Sciatic nerve (tissue), 2 donors: ENCODE measurements around the gene ISG20. TPM values are rescaled to one million over a fixed set of nuclear protein-coding genes. Genes with fewer than 3 reads are reported as not detected.

ENCODE experiments used
- ATAC-seq: fragments of 200-7000 bp; cut with Tn5 transposase; one replicate; pipeline ENCODE4 v1.9.1; 2020; ENCODE audit warnings: mild to moderate bottlenecking, moderate library complexity
- DNase-seq: peaks from one replicate; pipeline ENCODE4 v3.0.0-alpha.2; 2020; ENCODE audit warnings: low spot score
- intact Hi-C: fragments of 100-400 bp; cut with DNase I; formaldehyde crosslinking; loops from one replicate; pipeline ENCODE4 v1.14.2; 2022
- total RNA-seq: library from RNA; stranded (reverse); fragmentation: NEBNext Ultra II Directional; extraction: Animal tissue kit (Norgen Biotek cat#: 25700); gene quantifications from one replicate; pipeline ENCODE4 v1.2.1, GENCODE V29; 2021
- donor health status: DM: no; HTN: no; CAD: no.
- donor health status: DM: no; HTN: no; CAD: no.

The ISG20 gene
- total RNA-seq, 1 donor from 2014 or later: 20.2 TPM

DNA sequence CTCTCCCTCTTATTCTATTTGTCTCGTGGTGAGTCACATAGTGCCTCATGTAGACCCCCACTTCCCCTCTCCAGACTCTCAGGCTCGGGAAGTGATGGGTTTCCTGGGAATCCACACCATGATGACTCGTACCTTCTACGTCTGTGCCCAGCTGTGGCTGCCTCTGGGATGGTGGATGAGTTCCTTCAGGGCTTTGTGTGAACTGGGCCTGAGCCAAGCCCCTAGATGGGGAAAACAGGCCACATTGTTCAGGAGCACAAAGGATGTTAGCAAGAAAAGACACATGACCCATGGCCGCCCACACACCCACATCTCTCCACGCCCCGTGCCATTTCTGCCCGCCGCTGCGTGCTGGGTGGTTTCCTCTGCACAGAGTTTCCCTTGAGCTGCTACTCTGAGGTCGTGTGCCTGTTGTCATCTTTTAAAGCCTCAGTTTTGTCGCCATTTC, 10.5 kb downstream of the ISG20 start:
- ATAC-seq (peak; percentile 87), DNase-seq (peak; percentile 85)
- intact Hi-C loops: no loop called here

DNA sequence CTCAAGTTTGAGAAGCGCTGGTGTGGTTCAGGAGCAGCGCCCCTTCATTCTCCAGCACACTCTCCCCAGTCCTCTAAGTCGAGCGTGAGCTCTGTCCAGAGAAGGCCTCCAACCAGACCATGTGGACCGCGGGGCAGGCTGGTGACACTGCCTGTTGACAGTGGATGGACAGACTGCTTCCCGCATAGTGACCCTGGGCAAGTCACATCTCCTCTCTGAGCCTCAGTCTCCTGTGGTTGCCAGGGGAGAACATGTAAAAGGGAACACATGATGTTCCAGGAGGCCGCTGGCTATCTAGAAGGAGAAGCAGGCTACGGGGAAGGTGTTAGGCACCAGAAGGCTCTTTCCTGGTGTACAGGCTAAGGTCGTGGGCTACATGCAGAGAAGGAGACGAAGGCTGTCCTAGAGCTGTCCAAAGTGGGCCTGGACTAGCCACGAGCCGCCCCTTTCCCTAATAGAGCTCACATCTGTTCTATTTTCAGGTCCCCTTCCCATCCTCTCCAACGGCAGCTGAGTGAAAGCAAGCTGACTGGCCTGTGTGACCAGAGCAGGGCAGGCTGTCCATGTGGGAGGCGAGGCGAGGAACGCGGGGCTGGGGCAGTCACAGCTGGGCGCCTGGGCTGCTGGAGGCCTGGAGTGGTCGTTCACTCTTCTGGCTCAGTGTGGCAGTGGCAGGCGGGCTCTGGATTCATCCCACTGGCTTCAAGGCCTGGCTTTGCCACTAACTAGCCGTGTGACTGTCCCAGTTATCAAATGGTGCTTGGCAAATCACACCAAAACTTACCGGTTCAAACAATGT, 11.1 kb downstream of the ISG20 start:
- intact Hi-C loops: no loop called here
- DNase-seq (peak; percentile 57), ATAC-seq (peak; percentile 18)

DNA sequence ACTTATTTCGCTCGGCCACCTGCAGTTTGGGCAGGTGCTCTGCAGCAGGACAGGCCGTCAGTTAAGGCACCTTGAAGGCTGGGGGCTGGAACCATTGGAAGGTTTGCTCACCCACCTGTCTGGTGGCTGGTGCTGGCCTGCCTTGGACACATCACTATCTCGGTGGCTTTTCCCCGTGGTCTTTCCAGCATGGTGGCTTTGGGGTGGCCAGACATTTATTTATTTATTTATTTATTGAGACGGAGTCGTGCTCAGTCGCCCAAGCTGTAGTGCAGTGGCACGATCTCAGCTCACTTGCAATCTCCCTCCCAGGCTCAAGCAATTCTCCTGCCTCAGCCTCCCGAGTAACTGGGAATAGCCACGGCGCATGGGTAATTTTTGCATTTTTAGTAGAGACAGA, 11.7 kb downstream of the ISG20 start:
- DNase-seq (peak; percentile 50), ATAC-seq (no peak)
- intact Hi-C loops: no loop called here

DNA sequence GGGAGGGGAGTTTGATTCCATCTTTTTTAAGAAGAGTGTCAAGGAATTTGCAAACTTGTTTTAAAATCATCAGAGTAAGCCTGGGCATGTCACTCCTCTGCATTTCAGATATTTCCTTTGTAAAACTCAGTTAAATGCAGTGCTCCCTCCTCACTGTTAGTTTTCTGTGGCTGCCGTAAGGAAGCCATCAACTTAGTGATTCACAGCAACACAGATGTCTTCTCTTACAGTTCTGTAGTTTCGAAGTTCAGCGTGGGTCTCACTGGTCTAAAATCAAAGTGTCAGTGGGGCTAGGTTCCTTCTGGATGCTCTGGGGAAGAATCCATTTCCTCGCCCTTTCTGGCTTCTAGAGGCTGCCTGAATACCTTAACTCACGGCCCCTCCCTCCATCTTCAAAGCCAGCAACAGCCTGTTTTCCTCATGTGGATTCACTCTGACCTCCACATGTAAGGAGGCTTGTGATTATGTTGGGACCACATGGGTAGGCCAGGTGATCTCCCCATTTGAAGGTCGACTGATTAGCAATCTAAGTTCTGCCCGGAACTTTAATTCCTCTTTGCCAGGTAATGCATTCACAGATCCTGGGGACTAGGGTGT, 12.4 kb downstream of the ISG20 start:
- DNase-seq: no peak
- no peak for ATAC-seq
- intact Hi-C loops: no loop called here

DNA sequence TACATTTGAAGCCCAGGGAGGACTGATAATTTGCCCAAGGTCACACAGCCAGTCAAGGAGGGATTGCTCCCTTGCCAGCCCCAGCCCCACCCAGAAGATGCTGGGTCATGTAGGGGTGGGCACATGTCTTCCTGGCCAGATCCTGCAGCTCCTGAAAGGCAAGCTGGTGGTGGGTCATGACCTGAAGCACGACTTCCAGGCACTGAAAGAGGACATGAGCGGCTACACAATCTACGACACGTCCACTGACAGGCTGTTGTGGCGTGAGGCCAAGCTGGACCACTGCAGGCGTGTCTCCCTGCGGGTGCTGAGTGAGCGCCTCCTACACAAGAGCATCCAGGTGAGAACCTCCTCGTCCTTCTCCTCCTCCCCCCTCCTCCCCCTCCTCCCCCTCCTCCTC, 13.2 kb downstream of the ISG20 start:
- peak; percentile 61 for DNase-seq
- intact Hi-C loops: no loop called here
- ATAC-seq: no peak

DNA sequence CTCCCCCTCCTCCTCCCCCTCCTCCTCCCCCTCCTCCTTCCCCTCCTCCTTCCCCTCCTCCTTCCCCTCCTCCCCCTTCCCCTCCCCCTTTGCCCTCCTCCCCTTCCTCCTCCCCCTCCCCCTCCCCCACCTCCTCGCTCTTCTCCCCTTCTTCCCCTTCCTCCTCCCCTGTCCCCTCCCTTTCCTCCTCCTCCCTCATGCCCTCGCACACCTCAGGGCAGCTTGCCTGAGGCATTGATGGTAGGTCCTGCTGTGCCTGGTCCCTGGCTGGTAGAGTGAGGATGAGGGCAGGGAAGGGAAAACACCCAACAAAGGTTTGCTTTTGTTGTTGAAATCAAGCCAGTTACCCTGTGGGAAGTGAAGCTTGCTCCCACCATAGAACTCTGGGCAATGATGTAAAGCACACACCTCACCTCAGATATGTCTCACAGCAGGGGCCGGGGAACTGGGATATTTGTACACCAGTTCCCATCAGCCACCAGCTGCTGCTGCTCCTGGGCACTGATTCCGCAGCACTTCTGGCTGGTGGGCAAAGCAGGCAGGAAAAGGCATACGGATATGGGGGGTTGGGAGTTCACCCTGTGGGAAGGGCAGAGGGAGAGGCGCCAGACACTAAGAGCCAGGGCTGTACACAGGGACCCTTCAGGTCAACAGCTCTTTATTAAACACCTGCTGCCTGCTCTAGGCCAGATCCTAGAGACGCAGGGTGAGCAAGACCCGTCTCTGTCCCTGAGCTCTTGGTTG, 13.8 kb downstream of the ISG20 start:
- intact Hi-C loops: no loop called here
- DNase-seq: peak; percentile 43
- no peak for ATAC-seq

DNA sequence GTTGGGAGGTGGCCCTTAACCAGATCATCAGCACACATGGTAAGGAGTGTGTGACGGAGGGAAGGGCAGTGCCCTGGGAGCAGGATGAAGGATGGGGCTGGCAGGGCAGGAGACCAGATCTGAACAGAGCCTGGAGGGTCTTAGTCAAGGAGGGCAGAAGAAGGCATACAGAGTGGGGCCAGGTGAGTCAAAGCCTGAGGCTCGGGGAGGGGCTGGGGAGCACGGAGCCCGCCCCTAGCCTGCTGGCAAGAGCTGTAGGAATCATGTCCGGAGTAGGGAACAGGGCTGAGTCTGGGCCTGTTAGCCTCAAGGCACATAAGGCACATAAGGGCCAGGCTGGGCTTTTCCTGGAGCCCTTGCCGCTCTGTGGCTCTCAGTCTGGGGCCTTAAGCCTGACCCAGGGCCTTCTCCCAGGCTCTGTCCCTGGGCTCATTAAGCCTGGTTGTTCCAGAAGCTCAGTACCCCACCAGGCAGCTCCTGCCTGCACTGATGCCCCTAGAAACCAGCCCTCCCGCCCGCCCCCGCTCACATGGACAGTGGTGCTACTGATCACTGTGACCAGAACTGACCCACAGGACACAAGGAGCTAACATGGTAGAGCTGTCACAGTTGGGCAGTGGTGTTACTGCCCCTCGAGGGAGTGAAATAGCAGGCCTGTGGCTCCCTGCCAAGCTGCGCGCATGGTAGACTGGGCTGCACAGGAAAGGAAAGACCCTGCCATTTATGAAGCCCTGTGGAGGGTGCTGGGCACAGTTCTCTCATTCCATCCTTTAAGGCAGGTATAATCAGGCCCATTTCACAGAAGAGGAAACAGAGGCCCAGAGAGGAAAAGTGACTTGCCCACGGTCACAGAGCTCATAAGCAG, 14.6 kb downstream of the ISG20 start:
- no peak for ATAC-seq
- peak; percentile 57 for DNase-seq
- intact Hi-C loops: no loop called here

DNA sequence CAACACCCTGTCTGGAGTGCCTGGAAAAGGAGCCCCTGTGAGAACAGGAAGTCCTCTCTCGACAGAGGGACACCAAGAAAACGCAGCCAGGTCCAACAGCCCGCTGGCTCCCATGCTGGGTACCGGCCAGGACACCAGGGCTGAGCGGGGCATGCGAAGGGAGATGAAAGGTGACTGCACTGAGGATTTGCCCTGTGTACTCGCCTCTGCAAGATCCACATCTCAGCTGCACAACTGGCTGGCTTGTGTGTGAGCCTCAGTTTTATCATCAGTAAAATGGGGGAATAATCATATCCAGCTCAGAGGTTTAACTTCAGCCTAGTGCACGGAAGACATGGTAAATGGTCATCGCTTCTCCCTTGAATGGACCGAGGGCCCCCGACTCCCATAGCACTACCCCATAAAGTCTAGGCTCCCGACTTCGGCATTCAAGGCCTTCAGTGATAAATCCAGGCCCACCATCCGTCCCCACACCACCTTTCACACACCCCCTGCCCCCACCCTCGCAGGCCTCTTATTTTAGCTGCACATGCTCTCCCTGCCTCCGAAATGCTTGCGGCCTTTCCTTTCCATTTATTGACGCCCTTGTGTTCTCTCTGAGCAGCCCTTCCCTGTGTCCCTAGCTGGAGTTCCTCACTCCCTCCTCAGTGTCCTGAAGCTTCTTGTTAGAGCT, 15.8 kb downstream of the ISG20 start:
- ATAC-seq: no peak
- intact Hi-C loops: no loop called here
- peak; percentile 53 for DNase-seq

DNA sequence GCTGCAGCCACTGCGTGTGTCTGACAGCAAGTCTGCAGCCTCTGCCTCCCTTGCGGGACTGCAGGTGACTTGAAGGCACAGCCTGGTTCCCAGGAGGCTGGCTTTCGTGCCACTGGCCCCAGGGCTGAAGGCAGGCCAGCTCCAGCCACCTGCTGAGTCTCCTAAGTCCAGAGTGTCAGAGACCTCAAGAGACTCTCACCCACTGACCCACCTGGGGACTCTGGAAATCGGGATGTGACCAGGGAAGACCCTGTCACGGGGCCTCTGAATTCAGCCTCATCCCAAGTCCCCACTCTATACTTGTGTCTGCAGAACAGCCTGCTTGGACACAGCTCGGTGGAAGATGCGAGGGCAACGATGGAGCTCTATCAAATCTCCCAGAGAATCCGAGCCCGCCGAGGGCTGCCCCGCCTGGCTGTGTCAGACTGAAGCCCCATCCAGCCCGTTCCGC, 16.3 kb downstream of the ISG20 start:
- DNase-seq: peak; percentile 51
- intact Hi-C loops: no loop called here
- no peak for ATAC-seq

DNA sequence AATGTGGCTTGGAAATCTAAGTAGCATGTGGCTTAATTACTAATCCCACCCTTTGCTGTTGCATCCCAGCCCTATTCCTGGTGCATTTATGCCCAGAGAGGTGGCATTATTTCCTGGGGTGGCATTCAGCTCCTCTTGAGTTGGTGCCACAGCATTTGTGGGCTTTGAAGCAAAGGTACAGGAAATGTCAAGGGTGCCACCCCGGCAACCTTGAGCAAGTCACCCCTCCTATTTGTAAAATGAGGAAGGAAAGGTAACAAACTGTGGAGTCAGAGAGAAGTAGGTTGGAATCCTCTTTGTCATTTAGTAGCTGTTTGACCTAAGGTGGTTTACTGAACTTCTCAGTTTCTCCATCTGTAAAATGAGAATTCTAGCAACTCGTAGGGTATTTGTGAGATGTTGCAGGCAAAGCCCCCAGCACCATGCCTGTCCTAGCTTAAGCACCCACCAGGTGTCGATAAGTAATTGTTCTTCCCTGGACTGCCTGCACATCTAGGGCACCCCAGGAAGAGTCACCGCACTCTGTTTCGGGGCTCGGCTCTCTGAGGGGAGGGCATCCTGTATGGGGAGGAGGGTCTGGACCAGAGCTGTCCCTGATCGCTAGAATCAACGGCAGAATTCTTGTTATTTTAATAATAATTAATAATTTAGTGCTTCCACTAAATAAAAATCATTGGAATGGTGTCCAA, 17.1 kb downstream of the ISG20 start:
- DNase-seq (peak; percentile 21), ATAC-seq (no peak)
- intact Hi-C loops: no loop called here

DNA sequence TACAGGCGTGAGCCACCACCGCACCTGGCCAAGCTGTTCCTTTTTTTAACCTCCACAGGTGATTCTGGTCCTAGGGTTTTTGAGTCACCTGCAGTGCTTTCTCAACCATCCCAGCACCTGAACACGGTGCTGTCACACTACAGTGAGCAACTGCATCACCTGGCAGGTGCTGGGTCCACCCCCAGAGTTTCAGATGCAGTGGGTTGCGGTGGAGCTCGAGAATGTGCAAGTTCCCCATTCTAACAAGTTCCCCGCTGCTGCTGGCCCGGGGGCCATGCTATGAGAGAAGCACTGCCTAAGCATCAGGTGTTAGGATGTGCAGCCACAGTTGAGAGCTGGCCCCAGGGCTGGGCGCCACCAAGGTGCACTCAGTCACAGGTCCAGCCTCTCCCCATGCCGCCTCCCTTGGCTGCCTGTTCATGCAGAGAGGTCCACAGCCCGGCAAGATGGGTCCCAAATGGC, 18.0 kb downstream of the ISG20 start:
- ATAC-seq (no peak), DNase-seq (peak; percentile 54)
- intact Hi-C loops: no loop called here

DNA sequence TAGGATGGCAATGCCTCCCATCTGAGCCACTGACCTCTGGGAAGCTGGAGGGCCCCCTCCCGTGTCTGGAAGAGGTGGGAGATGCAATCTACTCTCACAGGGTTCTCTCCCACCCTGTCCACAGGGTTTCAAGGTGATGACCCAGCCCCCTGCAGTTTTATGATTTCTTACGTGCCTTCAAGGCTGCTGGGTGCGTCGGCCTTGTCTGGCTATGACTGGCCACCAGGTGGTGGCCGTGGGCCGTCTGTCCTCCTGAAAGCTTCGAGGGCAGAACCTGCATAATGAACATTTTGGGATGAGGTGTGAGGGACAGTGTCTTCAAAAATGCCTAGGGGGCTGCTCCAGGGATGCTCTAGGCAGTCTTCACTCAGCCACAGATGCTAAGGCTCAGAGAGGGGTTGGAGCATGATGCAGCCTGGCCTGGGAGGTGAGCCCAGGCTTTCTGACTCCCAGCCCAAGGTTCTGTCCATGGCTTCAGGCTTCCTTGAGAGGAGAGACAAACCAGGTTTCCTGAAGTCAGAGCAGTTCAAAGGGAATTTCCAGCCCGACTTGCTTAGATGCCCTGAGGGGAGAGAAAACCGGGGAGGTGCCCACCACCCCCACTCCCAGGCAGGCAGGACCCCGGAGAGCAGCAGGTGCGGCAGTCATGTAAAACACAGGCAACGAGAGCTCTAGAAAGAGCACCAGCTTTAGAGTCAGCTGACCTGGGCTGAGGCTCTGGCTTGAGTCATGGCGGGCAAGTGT, 18.7 kb downstream of the ISG20 start:
- ATAC-seq (peak; percentile 70), DNase-seq (peak; percentile 65)
- intact Hi-C loops: no loop called here

DNA sequence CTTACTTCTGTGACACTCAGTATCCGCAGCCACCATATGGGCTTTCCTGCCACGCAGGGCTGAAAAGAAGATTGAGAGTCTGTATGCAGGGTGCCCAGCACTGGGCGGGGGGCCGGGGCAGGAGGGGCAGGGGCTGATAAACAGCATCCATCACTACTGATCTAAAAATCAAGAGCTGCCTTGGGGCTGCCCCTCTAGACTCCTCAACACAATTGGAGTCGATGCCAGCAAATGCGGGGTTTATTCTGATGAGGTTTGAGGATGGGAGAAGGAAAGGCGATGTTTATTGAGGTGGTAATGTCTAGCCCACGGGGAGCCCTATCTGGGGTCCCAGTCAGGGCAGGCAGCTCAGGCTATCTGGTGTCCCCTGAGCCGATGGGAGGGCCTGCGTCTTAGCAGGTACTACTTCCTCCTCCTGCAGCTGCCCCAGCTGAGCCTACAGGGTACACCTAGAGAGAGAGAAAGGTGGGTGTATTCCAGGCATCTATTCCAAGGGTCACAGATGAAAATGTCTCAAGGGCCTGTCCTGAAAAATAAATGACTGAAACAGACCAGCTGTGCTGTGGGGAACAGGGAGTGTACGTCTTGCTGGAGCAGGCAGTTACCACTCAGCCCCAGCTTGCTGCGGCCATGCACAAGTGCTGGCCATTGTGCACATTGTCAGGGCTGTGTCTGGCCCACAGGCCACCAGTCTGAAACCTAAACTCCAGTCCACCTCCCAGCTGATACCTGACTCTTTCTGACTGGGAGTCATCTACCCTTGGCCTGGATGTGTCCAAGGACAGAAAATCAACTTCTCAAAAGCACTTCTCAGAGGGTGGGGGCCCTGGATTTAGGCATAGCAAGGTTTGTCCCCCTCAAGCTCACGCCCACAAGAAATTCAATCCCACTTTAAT, 19.5 kb downstream of the ISG20 start:
- ATAC-seq: no peak
- intact Hi-C loops: no loop called here
- peak; percentile 41 for DNase-seq

DNA sequence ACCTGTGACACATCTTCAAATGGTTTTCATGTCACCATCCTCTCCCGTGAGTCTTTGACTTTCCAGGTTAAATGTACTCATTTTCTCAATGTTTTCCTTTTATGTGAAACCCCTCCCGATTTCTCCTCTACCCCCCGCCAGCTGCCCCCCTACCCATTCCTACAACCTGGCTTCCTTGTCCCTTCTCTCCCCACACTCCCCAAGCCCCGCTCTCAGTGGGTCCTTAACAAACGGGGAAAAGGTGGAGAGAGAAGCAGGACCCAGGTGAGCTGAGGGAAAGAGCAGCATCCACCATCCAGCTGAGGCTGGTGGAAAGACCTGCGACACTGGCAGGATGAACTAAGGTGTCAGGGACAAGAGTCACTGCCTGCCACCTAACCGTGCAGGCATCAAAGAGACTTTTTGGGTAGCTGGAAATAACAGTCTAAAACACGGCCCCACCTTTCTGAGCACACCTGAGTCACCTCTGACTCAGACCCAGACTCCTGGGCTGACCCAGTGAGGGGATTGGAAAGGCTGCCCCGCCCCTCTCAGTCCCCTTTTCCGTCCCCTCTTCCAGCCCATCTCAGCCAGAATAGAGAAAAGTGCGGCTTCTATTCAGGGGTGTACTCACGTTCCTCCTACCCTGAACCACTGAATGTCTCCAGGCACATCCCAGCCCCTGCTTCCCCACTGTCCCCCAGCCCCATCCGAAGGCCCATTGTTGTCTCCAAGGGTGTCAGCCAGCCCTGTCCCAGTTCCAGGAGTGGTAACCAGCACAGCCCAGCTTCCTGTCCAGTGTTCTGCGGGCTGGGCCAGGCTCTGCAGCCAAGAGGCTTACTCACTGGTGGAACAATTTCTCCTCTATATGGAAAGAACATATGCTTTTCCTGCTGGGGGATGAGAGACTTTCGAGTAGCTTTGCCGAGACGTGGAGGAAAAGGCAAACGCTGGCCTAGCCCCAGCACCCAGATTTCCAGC, 20.4 kb downstream of the ISG20 start:
- intact Hi-C loops: no loop called here
- peak; percentile 38 for ATAC-seq
- DNase-seq: peak; percentile 56
